Measurements from ENCODE around the gene DGKZ. TPM values are rescaled to one million over a fixed set of nuclear protein-coding genes. Genes with fewer than 3 reads are reported as not detected.
A peak's percentile ranks its signal among the peaks of the same experiment; 100 is the strongest.

Gene DGKZ
- total RNA-seq, 1 donor from 2014 or later = 78.8 TPM

DNA sequence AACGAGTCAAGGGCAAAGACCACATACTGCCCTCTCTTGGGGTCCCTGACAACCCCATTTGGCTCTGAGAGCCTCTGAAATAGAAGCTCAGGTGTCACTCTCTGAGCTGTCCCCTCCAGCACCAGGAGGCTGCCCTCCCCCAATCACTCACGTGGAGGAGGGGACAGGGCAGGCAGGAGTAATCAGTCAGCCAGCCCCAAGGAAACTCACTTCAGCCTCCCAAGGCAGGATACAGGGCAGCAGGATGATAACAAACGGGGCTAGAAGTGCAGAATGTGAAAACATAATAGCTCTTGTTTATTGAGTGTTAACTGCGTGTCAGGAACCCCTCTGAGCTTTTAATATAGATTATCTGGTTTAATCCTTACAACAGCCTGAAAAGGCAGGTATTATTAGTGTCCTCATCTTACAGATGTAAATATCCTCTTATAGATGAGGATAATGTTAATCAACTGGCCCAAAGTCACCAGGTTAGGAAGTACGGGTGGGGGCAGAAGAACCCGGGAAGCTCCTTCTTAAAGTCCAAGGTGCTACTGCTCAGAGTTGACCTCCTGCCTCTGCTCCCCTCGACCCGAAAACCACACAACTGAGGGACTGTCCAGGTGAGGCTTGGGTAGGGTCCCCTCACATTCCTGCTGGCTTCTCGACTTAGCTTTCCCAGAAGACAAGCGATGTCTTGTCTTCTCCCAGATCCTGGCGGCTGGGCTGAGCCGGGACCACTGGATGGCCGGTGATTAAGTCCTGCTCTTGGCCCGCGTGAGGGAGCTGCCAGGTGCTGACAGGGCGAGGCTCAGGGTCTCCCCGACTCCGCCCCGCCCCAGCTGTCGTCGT, 41.6 kb downstream of the DGKZ start:
- peaks cover 38% of the 10 kb centered on the region for H3K4me1 ChIP-seq
- H3K27ac ChIP-seq = no peak overlapping the region
- TF ChIP-seq POLR2AphosphoS5 (IDR thresholded peaks at IDR 0.05; ENCODE audit: insufficient read depth in 1 of 2, low read depth in 1 of 2) (no peak), POLR2A (IDR thresholded peaks at IDR 0.05) (no peak), CTCF (IDR thresholded peaks at IDR 0.05) (no peak)
- no peaks in the 10 kb centered on the region for H3K9me3 ChIP-seq
- no peak for DNase-seq (ENCODE audit: extremely low spot score in 2 of 2)
- no peak overlapping the region for H3K4me3 ChIP-seq
- H3K27me3 ChIP-seq = peaks cover 13% of the 10 kb centered on the region
- intact Hi-C loops (cut with DNase I) = loop anchor here (5.0 to 10.0 kb wide), 2 partner anchors 143 to 226 kb away; partner anchors contain the start of genes ATG13 and HARBI1
- no peaks in the 10 kb centered on the region for H3K36me3 ChIP-seq

DNA sequence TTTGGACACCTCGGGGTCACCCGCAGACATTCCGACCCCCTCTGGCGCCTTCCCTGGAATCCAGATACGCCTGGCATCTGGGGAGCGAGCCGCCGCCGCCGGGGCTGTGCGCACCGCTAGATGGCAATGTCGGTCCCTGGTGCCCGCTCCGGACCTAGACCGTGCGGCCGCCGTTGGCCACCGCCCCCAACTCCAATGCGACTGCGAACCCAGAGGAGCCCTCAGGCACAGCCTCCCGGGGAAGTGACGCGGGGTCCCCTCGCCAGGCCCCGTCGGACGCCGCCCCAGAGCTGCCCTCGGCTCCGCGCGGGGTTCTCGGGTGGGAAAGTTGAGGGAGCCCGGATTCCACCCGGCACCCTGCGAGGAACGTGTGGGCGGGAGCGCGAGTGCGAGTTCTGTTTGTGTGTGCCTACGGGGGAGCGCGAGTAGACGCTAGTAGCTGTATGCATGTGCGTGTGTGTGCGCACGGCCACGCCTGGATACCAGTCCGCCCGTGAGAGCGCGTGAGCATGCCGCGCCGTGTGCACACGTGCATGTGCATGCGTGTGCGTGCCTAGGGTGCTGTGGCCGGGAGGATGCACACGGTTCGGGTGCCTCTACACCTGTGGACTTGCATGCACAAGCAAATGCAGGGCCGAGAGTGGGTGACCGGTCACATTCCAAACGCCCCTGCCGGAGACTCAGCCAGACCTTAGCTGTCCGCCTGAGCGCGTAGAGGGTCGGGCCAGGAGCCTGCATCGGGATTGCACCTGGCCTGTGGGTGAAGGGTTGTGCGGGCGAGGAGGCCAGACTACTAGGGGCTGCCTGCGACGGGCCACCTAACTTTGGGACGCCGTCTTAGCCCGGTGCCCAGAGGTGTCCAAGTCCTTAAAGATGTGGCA, 42.4 kb downstream of the DGKZ start:
- peaks cover 13% of the 10 kb centered on the region for H3K27me3 ChIP-seq
- no peak overlapping the region for H3K27ac ChIP-seq
- peaks cover 38% of the 10 kb centered on the region for H3K4me1 ChIP-seq
- H3K9me3 ChIP-seq = no peaks in the 10 kb centered on the region
- intact Hi-C loops (cut with DNase I) = loop anchor here (5.0 to 10.0 kb wide), 3 partner anchors 143 to 225 kb away; partner anchors contain the start of genes ATG13 and HARBI1
- no peak for DNase-seq (ENCODE audit: extremely low spot score in 2 of 2)
- peak overlapping the region; percentile 33 to 36 for H3K4me3 ChIP-seq
- no peak for TF ChIP-seq POLR2A (IDR thresholded peaks at IDR 0.05)
- TF ChIP-seq CTCF (IDR thresholded peaks at IDR 0.05) = peak; percentile 30 to 84 (median 65)
- H3K36me3 ChIP-seq = no peaks in the 10 kb centered on the region

GRCh38 chr11:46390331-46391171, 43.3 kb downstream of the DGKZ start:
- no peaks in the 10 kb centered on the region for H3K9me3 ChIP-seq
- DNase-seq (ENCODE audit: extremely low spot score in 2 of 2) = no peak
- no peak overlapping the region for H3K27ac ChIP-seq
- H3K27me3 ChIP-seq = peaks cover 13% of the 10 kb centered on the region
- intact Hi-C loops (cut with DNase I) = loop anchor here (5.0 kb wide), 1 partner anchor 152 kb away; no protein-coding TSS in a partner anchor
- peaks cover 38% of the 10 kb centered on the region for H3K4me1 ChIP-seq
- no peaks in the 10 kb centered on the region for H3K36me3 ChIP-seq
- no peak overlapping the region for H3K4me3 ChIP-seq
- TF ChIP-seq CTCF (IDR thresholded peaks at IDR 0.05) (no peak), POLR2AphosphoS5 (IDR thresholded peaks at IDR 0.05; ENCODE audit: insufficient read depth in 1 of 2, low read depth in 1 of 2) (no peak), POLR2A (IDR thresholded peaks at IDR 0.05) (no peak)

- H3K4me1 ChIP-seq = peaks cover 38% of the 10 kb centered on the region
- TF ChIP-seq POLR2AphosphoS5 (IDR thresholded peaks at IDR 0.05; ENCODE audit: insufficient read depth in 1 of 2, low read depth in 1 of 2) (no peak), POLR2A (IDR thresholded peaks at IDR 0.05) (no peak), CTCF (IDR thresholded peaks at IDR 0.05) (no peak)
- peak overlapping the region in 1 of 2 donors; percentile 22 for H3K4me3 ChIP-seq
- DNase-seq (ENCODE audit: extremely low spot score in 2 of 2) = no peak
- H3K27me3 ChIP-seq = peaks cover 13% of the 10 kb centered on the region
- H3K36me3 ChIP-seq = no peaks in the 10 kb centered on the region
- no peaks in the 10 kb centered on the region for H3K9me3 ChIP-seq
- H3K27ac ChIP-seq = no peak overlapping the region
- intact Hi-C loops (cut with DNase I) = loop anchor here (5.0 kb wide), 1 partner anchor 151 kb away; no protein-coding TSS in a partner anchor
These were observed 43.9 kb downstream of the DGKZ start for GRCh38 chr11:46391186-46391577.

Data from vagina (tissue), 2 donors.